ENCODE measurements around the gene TSPYL6.
"Not testable (repeated sequence)": the region's sequence is repeated elsewhere in the genome, so short reads cannot be mapped to it uniquely, and the experiment has no call there.

TSPYL6 gene

GRCh38 chr2:54256091-54256694 lies at the start of gene TSPYL6:
Gene TSPYL6 (minus strand): TSS chr2:54256229. CDS start chr2:54256151, 78 bp downstream.
- DNase-seq: no peak

DNA sequence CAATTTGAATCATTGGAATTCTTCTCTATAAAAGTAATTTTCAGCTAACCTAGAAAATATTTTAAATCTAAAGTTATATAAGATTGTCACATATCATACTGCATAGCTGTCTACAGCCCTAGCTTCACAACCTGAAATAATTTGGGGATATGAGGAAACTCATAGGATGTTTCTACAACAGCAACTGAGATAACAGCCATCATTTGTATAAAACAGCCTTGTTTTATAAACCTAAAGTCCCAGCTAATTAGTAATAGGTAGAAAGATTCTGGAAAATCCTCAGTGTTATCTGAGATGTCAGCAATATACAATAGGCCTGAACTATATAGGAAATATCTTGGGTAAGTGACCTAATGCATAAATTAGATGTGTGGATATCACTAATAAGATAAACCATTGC lies 47.6 kb upstream of the TSPYL6 start:
- DNase-seq: no peak

GRCh38 chr2:54298514-54298913 lies 42.5 kb upstream of the TSPYL6 start:
- DNase-seq: no peak

GRCh38 chr2:54295911-54296310 lies 39.9 kb upstream of the TSPYL6 start:
- DNase-seq: no peak

DNA sequence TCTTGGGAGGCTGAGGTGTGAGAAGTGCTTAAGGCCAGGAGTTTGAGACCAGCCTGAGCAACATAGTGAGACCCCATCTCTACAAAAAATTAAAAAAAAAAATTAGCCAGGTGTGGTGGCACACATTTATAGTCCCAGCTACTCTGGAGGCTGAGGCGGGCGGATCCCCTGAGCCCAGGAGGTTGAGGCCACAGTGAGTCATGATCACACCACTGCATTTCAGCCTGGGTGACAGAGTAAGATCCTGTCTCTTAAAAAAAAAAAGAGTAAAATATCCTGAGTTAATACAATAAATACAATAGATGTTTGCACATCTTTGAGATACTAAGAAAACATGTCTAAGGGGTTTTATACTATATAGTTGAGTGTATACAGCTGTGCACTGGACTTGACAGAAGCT lies 38.6 kb upstream of the TSPYL6 start:
- DNase-seq: not testable (repeated sequence)

GRCh38 chr2:54290356-54291025 lies 34.5 kb upstream of the TSPYL6 start:
- DNase-seq: no peak

- no peak for DNase-seq
These were observed 33.9 kb upstream of the TSPYL6 start for GRCh38 chr2:54289917-54290316.

DNA sequence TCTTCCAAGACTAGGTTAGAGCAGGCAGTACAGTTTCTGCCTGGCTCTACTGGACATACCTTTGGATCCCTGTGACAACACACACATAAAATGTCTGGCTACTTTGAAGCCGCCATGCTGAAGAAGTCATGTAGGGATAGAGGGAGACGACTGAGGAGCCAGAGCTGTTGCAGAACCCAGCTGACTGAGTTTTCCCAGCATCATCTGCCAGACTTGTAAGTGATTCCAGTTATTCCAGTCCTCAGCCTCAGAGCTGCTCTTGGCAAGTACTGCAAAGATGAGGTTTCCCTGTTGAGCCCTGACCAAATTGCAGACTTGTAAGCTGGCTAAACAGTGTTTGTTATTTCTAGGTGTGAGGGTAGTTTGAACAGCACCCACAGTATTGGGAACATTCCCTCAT lies 31.5 kb upstream of the TSPYL6 start:
- DNase-seq: no peak

- no peak for DNase-seq
These were observed 29.4 kb upstream of the TSPYL6 start for GRCh38 chr2:54285451-54285850.

- DNase-seq: no peak
These were observed 28.8 kb upstream of the TSPYL6 start for GRCh38 chr2:54284826-54285225.

GRCh38 chr2:54279385-54279784 lies 23.4 kb upstream of the TSPYL6 start:
- no peak for DNase-seq

GRCh38 chr2:54275541-54275940 lies 19.5 kb upstream of the TSPYL6 start:
- no peak for DNase-seq

- peak; percentile 86 for DNase-seq
These were observed 18.8 kb upstream of the TSPYL6 start for GRCh38 chr2:54274781-54275242.

GRCh38 chr2:54271843-54272627 lies 16.0 kb upstream of the TSPYL6 start:
- no peak for DNase-seq

GRCh38 chr2:54271189-54271588 lies 15.2 kb upstream of the TSPYL6 start:
- no peak for DNase-seq

- no peak for DNase-seq
These were observed 11.5 kb upstream of the TSPYL6 start for GRCh38 chr2:54267577-54267976.

DNA sequence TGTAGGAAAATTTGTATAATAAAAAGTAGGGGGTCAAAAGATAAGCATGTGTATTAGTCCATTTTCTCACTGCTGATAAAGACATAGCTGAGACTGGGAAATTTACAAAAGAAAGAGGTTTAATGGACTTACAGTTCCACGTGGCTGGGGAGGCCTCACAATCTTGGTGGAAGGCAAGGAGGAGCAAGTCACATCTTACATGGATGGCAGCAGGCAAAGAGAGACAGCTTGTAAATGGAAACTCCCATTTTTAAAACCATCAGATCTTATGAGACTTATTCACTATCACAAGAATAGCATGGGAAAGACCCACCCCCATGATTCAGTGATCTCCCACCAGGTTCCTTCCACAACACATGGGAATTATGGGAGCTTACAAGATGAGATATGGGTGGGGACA lies 9.1 kb upstream of the TSPYL6 start:
- DNase-seq: not testable (repeated sequence)

GRCh38 chr2:54262015-54262765 lies 6.2 kb upstream of the TSPYL6 start:
- DNase-seq: no peak

- DNase-seq: no peak
These were observed 5.5 kb upstream of the TSPYL6 start for GRCh38 chr2:54261537-54261936.

GRCh38 chr2:54260241-54260595 lies 4.2 kb upstream of the TSPYL6 start:
- DNase-seq: no peak

- no peak for DNase-seq
These were observed 3.6 kb upstream of the TSPYL6 start for GRCh38 chr2:54259413-54260240.

- DNase-seq: peak; percentile 46
These were observed 2.1 kb upstream of the TSPYL6 start for GRCh38 chr2:54258166-54258565.

All from fibroblast of skin of right quadriceps (primary cell).